IMR-90 (cell line): ENCODE measurements around the gene POMT1. TPM values are rescaled to one million over a fixed set of nuclear protein-coding genes. Genes with fewer than 3 reads are reported as not detected.
A peak's percentile ranks its signal among the peaks of the same experiment; 100 is the strongest.

Source experiments
- ATAC-seq: fragments of 200-7000 bp; cut with Tn5 transposase; 2 replicates; pipeline ENCODE4 v1.9.1; 2020; ENCODE audit warnings: low read depth, mild to moderate bottlenecking, moderate library complexity
- Bru-seq: library from RNA; stranded (reverse); fragments of 400-500 nt; gene quantifications from one replicate; lab custom pipeline; 2021; lab: Mats Ljungman, UMichigan
- BruChase-seq, 2 experiments: library from RNA; stranded (reverse); fragments of 400-500 nt; gene quantifications; one replicate each; lab custom pipeline; 2021; lab: Mats Ljungman, UMichigan
- BruUV-seq: library from RNA; stranded (reverse); fragments of 400-500 nt; replicated peaks from 2 replicates; lab custom pipeline; 2021; lab: Mats Ljungman, UMichigan
- CTCF ChIA-PET: fragments of 300-600 bp; formaldehyde crosslinking; extraction: SDS; loops from one replicate; lab custom pipeline; 2021; ENCODE audit warnings: antibody characterized with exemption; lab: Yijun Ruan, JAX
- POLR2A ChIA-PET: fragments of 300-600 bp; sonication (Branson Sonifier 250); formaldehyde crosslinking; loops from one replicate; lab custom pipeline; 2022; ENCODE audit warnings: antibody characterized with exemption; ENCODE audit not compliant: unreplicated experiment; lab: Charles Lee
- DNase-seq: peaks from one replicate; pipeline ENCODE4 v3.0.0; 2013
- H2AFZ ChIP-seq: replicated peaks from 2 replicates; pipeline ENCODE3; 2013; ENCODE audit warnings: low read length, mild to moderate bottlenecking; ENCODE audit not compliant: poor library complexity
- H2AK5ac ChIP-seq: 2 replicates; pipeline ENCODE4 v1.6.1; 2013; ENCODE audit warnings: low read depth, low read length, inconsistent platforms
- H2AK9ac ChIP-seq: replicated peaks from 2 replicates; pipeline ENCODE3; 2013; ENCODE audit warnings: mild to moderate bottlenecking, low read depth, low read length, moderate library complexity; ENCODE audit not compliant: poor library complexity
- H2BK120ac ChIP-seq: 2 replicates; pipeline ENCODE4 v1.6.1; 2013; ENCODE audit warnings: low read depth, low read length, inconsistent platforms
- H2BK15ac ChIP-seq: 3 replicates; pipeline ENCODE4 v1.6.1; 2013; ENCODE audit warnings: low read depth, low read length, inconsistent platforms
- H2BK20ac ChIP-seq: 2 replicates; pipeline ENCODE4 v1.6.1; 2013; ENCODE audit warnings: low read depth, mild to moderate bottlenecking, inconsistent platforms, low read length, moderate library complexity
- H2BK5ac ChIP-seq: 2 replicates; pipeline ENCODE4 v1.6.1; 2013; ENCODE audit warnings: mild to moderate bottlenecking, low read depth, low read length, inconsistent platforms; ENCODE audit not compliant: poor library complexity, severe bottlenecking
- H3K14ac ChIP-seq: replicated peaks from 2 replicates; pipeline ENCODE4 v1.6.1; 2013; ENCODE audit warnings: low read depth, low read length, inconsistent platforms
- H3K18ac ChIP-seq: 2 replicates; pipeline ENCODE4 v1.6.1; 2013; ENCODE audit warnings: low read depth, low read length, control low read depth
- H3K23ac ChIP-seq: 2 replicates; pipeline ENCODE4 v1.6.1; 2013; ENCODE audit warnings: low read depth, low read length, inconsistent platforms
- H3K27ac ChIP-seq: 2 replicates; pipeline ENCODE4 v1.5.1; 2013; ENCODE audit warnings: mild to moderate bottlenecking, control low read depth, low read length; ENCODE audit not compliant: insufficient read depth
- H3K27me3 ChIP-seq: 2 replicates; pipeline ENCODE4 v1.6.1; 2013; ENCODE audit warnings: low read length; ENCODE audit not compliant: control insufficient read depth, insufficient read depth
- H3K36me3 ChIP-seq: 2 replicates; pipeline ENCODE4 v1.6.1; 2013; ENCODE audit warnings: low read length, mixed read lengths; ENCODE audit not compliant: control insufficient read depth, insufficient read depth
- H3K4ac ChIP-seq: 2 replicates; pipeline ENCODE4 v1.6.1; 2013; ENCODE audit warnings: low read depth, low read length, inconsistent platforms
- H3K4me1 ChIP-seq: 2 replicates; pipeline ENCODE4 v1.6.1; 2013; ENCODE audit warnings: low read length, mixed read lengths; ENCODE audit not compliant: control insufficient read depth, insufficient read depth
- H3K4me2 ChIP-seq: 2 replicates; pipeline ENCODE4 v1.6.1; 2013; ENCODE audit warnings: low read depth, mild to moderate bottlenecking, control low read depth, low read length, moderate library complexity
- H3K4me3 ChIP-seq: 2 replicates; pipeline ENCODE4 v1.5.1; 2013; ENCODE audit warnings: low read depth, mild to moderate bottlenecking, control low read depth, low read length, moderate library complexity; ENCODE audit not compliant: insufficient read depth
- H3K56ac ChIP-seq: 2 replicates; pipeline ENCODE4 v1.6.1; 2013; ENCODE audit warnings: low read length, inconsistent platforms; ENCODE audit not compliant: insufficient read depth; ENCODE audit errors: extremely low read depth
- H3K79me1 ChIP-seq, 2 experiments: 2 replicates each; pipeline ENCODE4 v1.6.1; 2013; ENCODE audit warnings: low read length in 2 of 2, inconsistent platforms in 1 of 2, low read depth in 1 of 2
- H3K9ac ChIP-seq: 2 replicates; pipeline ENCODE4 v1.6.1; 2013; ENCODE audit warnings: low read depth, low read length, control low read depth
- H3K9me1 ChIP-seq: 2 replicates; pipeline ENCODE4 v1.6.1; 2013; ENCODE audit warnings: low read length, inconsistent platforms; ENCODE audit not compliant: insufficient read depth
- H3K9me3 ChIP-seq: 2 replicates; pipeline ENCODE4 v1.6.1; 2013; ENCODE audit warnings: low read length; ENCODE audit not compliant: control insufficient read depth, insufficient read depth
- H4K20me1 ChIP-seq: 2 replicates; pipeline ENCODE4 v1.6.1; 2013; ENCODE audit warnings: low read length, inconsistent platforms; ENCODE audit not compliant: insufficient read depth
- H4K5ac ChIP-seq: 2 replicates; pipeline ENCODE4 v1.6.1; 2013; ENCODE audit warnings: mild to moderate bottlenecking, low read depth, low read length, control low read depth
- H4K8ac ChIP-seq, 2 experiments: 2 replicates each; pipeline ENCODE4 v1.6.1; 2013; ENCODE audit warnings: low read depth in 2 of 2, low read length in 2 of 2, control low read depth in 1 of 2, inconsistent platforms in 1 of 2
- H4K91ac ChIP-seq: 2 replicates; pipeline ENCODE4 v1.6.1; 2013; ENCODE audit warnings: low read depth, low read length, inconsistent platforms; ENCODE audit not compliant: insufficient read depth
- CHD1 ChIP-seq: IDR thresholded peaks from 2 replicates; pipeline ENCODE4 v1.6.1; 2012; ENCODE audit warnings: low read depth, low read length, improper control_type of control experiment
- FOS ChIP-seq: fragments of 150-350 bp; IDR thresholded peaks from 2 replicates; pipeline ENCODE4 v1.6.1; 2016; ENCODE audit warnings: low read depth, low read length
- MAZ ChIP-seq: IDR thresholded peaks from 2 replicates; pipeline ENCODE4 v1.6.1; 2012; ENCODE audit warnings: low read depth, mild to moderate bottlenecking, low read length, improper control_type of control experiment, moderate library complexity, borderline replicate concordance
- SMC3 ChIP-seq: fragments of 150-350 bp; IDR thresholded peaks from 2 replicates; pipeline ENCODE4 v1.6.1; 2016; ENCODE audit warnings: low read depth, mild to moderate bottlenecking, antibody characterized with exemption, low read length, moderate library complexity
- WGBS, 2 experiments: methylation state at CpG; one replicate each; pipeline versions ENCODE4 v1.1.5 to v1.1.7; 2013; ENCODE audit warnings: missing lambda C conversion rate in 2 of 2; ENCODE audit not compliant: insufficient read length in 1 of 2; ENCODE audit errors: extremely low coverage in 2 of 2; 5-methylcytosine and 5-hydroxymethylcytosine counted together
- dilution Hi-C: fragments of 300-500 bp; cut with HindIII; formaldehyde crosslinking; loops from one replicate; pipeline ENCODE4 v1.14.3; 2018; ENCODE audit warnings: low sequenced_read_pairs; ENCODE audit not compliant: unreplicated experiment
- in situ Hi-C: fragments of 300-500 bp; cut with MboI; formaldehyde crosslinking; loops from 3 replicates; pipeline ENCODE4 v1.14.3; 2019; ENCODE audit warnings: low sequenced_read_pairs, inconsistent platforms, mixed read lengths
- intact Hi-C: fragments of 100-400 bp; cut with micrococcal nuclease; formaldehyde crosslinking; loops from 2 replicates; pipeline ENCODE4 v1.10.0; 2022
- long read RNA-seq: library from polyadenylated mRNA; unstranded; transcript quantifications from one replicate; pipeline ENCODE4 v2.0.0, GENCODE V29; 2021; ENCODE audit not compliant: unreplicated experiment
- polyA plus RNA-seq, 3 experiments: library from polyadenylated mRNA; depleted of rRNA; stranded (reverse); fragments of >200 nt; gene quantifications; 2 replicates each; pipeline ENCODE4 v1.2.3, GENCODE V29; 2012; ENCODE audit warnings: low replicate concordance in 1 of 3
- total RNA-seq: library from RNA; depleted of rRNA; stranded (reverse); fragments of >200 nt; gene quantifications from 2 replicates; pipeline ENCODE4 v1.2.3, GENCODE V29; 2012; rRNA removed

Gene POMT1, protein sequence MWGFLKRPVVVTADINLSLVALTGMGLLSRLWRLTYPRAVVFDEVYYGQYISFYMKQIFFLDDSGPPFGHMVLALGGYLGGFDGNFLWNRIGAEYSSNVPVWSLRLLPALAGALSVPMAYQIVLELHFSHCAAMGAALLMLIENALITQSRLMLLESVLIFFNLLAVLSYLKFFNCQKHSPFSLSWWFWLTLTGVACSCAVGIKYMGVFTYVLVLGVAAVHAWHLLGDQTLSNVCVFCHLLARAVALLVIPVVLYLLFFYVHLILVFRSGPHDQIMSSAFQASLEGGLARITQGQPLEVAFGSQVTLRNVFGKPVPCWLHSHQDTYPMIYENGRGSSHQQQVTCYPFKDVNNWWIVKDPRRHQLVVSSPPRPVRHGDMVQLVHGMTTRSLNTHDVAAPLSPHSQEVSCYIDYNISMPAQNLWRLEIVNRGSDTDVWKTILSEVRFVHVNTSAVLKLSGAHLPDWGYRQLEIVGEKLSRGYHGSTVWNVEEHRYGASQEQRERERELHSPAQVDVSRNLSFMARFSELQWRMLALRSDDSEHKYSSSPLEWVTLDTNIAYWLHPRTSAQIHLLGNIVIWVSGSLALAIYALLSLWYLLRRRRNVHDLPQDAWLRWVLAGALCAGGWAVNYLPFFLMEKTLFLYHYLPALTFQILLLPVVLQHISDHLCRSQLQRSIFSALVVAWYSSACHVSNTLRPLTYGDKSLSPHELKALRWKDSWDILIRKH
- 24.2 and 25.0 TPM in 2 replicates for total RNA-seq
- polyA plus RNA-seq (2012; rRNA removed): 34.7 and 36.5 TPM in 2 replicates
- polyA plus RNA-seq (2012; cell fraction: cytosol; rRNA removed): 19.9 and 26.6 TPM in 2 replicates
- 182 and 232 TPM in 2 replicates for polyA plus RNA-seq (2012; cell fraction: nucleus; rRNA removed; ENCODE audit: low replicate concordance)
- percentile 67 among the genes with signal in this experiment for Bru-seq, nascent RNA
- BruChase-seq, experiment 1, labeled RNA remaining after a 6-hour chase: percentile 81 among the genes with signal in this experiment
- percentile 84 among the genes with signal in this experiment for BruChase-seq, experiment 2, labeled RNA remaining after a 2-hour chase
- long read RNA-seq, transcript POMT1-204 (20 exons, 3,038 nt): major isoform, 17 of 51 reads
- long read RNA-seq, transcript POMT1-201 (19 exons, 2,912 nt): minor isoform, 7 of 51 reads
- long read RNA-seq, partial matches to known transcripts: 16 of 51 reads
- long read RNA-seq, other reads (novel, unspliced or antisense): 4 of 51 reads

- H3K4me2 ChIP-seq: peak within 1 kb of the TSS; percentile 97
- H3K56ac ChIP-seq: peak within 1 kb of the TSS; percentile 35; the same call in 1 of the 2 replicates
- H3K4me3 ChIP-seq: peak within 1 kb of the TSS; percentile 94
- ChIA-PET POLR2A (no interaction called here), CTCF (interaction anchor here (0.6 to 0.7 kb wide), 2 partner anchors 25 to 244 kb away, joined by 3 to 4 read pairs; no protein-coding TSS in a partner anchor)
- peaks cover 14% of the 10 kb centered on the region; the same call in 1 of the 2 replicates for H3K9me1 ChIP-seq
- no TSS peak for BruUV-seq
- dilution Hi-C loops (no loop called here), in situ Hi-C loops (loop anchor here (10.0 kb wide), 1 partner anchor 242 kb away; the partner anchor contains the start of gene RAPGEF1), intact Hi-C loops (loop anchor here (5.0 kb wide), 1 partner anchor 244 kb away; no protein-coding TSS in a partner anchor)
- peak; percentile 92 for ATAC-seq
- H3K27ac ChIP-seq: peak within 1 kb of the TSS; percentile 73
- no peak within 1 kb of the TSS; the same call in 2 of the 3 replicates for H2BK15ac ChIP-seq
- H2AK9ac ChIP-seq: peak within 1 kb of the TSS; percentile 86
- H3K36me3 ChIP-seq: peaks cover 26% of the 10 kb centered on the region
- no peaks in the 10 kb centered on the region for H3K9me3 ChIP-seq
- H4K8ac ChIP-seq: peak within 1 kb of the TSS; percentile 9 to 97; a peak in 3 of 4 replicates
- no peak within 1 kb of the TSS for H2BK120ac ChIP-seq
- H3K4ac ChIP-seq: peak within 1 kb of the TSS; percentile 62
- H3K9ac ChIP-seq: peak within 1 kb of the TSS; percentile 83
- peak within 1 kb of the TSS; percentile 40 for H2BK5ac ChIP-seq
- TF ChIP-seq CHD1: no peak
- peak; percentile 77; the same call in 1 of the 2 replicates for TF ChIP-seq MAZ
- TF ChIP-seq FOS: no peak
- TF ChIP-seq SMC3: no peak
- H4K91ac ChIP-seq: peak within 1 kb of the TSS; percentile 50; the same call in 1 of the 2 replicates
- no peak within 1 kb of the TSS for H3K18ac ChIP-seq
- peaks cover 7% of the 10 kb centered on the region; the same call in 1 of the 2 replicates for H3K4me1 ChIP-seq
- H2AFZ ChIP-seq: peak within 1 kb of the TSS; percentile 98
- H4K20me1 ChIP-seq: peaks cover 7% of the 10 kb centered on the region
- H3K14ac ChIP-seq: peak within 1 kb of the TSS; percentile 65; the same call in 1 of the 2 replicates
- 2% methylated on average over 36 of the region's 83 CpGs; no CpG with 5 or more reads in 1 of the 2 experiments for WGBS, 2 experiments
- H3K23ac ChIP-seq: peak within 1 kb of the TSS; percentile 31
- peak; percentile 73 for DNase-seq
- H2AK5ac ChIP-seq: peak within 1 kb of the TSS; percentile 63; the same call in 1 of the 2 replicates
- peak within 1 kb of the TSS; percentile 41 for H4K5ac ChIP-seq
- peaks cover 14 to 46% of the 10 kb centered on the region in 2 experiments for H3K79me1 ChIP-seq
- H2BK20ac ChIP-seq: no peak within 1 kb of the TSS
- H3K27me3 ChIP-seq: no peaks in the 10 kb centered on the region
Measured at GRCh38 chr9:131502781-131503625, at the start of gene POMT1. Gene POMT1 (plus strand): TSS chr9:131502918. CDS start chr9:131504219, 1,301 bp downstream.
